GM23338 (cell line): ENCODE data around the gene EDARADD. TPM values are rescaled to one million over a fixed set of nuclear protein-coding genes. Genes with fewer than 3 reads are reported as not detected.

Source experiments
- ATAC-seq: fragments of 200-7000 bp; cut with Tn5 transposase; 3 replicates; pipeline ENCODE4 v1.9.1; 2020
- DNase-seq: peaks from one replicate; pipeline ENCODE4 v3.0.0-alpha.2; 2015; ENCODE audit warnings: low spot score
- H2AFZ ChIP-seq: fragments of 200-600 bp; sonication (generic); 2 replicates; pipeline ENCODE4 v1.8.0; 2016; ENCODE audit warnings: antibody characterized with exemption, mild to moderate bottlenecking, moderate library complexity
- H3F3A ChIP-seq: fragments of 200-600 bp; sonication (generic); replicated peaks from 2 replicates; pipeline ENCODE4 v1.8.0; 2017; ENCODE audit warnings: antibody characterized with exemption, mixed run types, low read depth
- H3K27ac ChIP-seq: fragments of 200-600 bp; sonication (generic); 2 replicates; pipeline ENCODE4 v1.6.1; 2016; ENCODE audit warnings: low read depth
- H3K27me3 ChIP-seq: fragments of 200-600 bp; sonication (generic); 2 replicates; pipeline ENCODE4 v1.8.0; 2016; ENCODE audit warnings: mild to moderate bottlenecking, mixed run types, moderate library complexity; ENCODE audit not compliant: insufficient read depth
- H3K36me3 ChIP-seq: fragments of 200-600 bp; sonication (generic); 2 replicates; pipeline ENCODE4 v1.8.0; 2016; ENCODE audit warnings: mild to moderate bottlenecking; ENCODE audit not compliant: insufficient read depth
- H3K4me1 ChIP-seq: fragments of 200-600 bp; sonication (generic); 2 replicates; pipeline ENCODE4 v1.8.0; 2016; ENCODE audit warnings: mild to moderate bottlenecking, moderate library complexity; ENCODE audit not compliant: insufficient read depth
- H3K4me2 ChIP-seq: fragments of 200-600 bp; sonication (generic); 2 replicates; pipeline ENCODE4 v1.7.1; 2017; ENCODE audit warnings: mixed run types
- H3K4me3 ChIP-seq: fragments of 200-600 bp; sonication (generic); 2 replicates; pipeline ENCODE4 v1.6.1; 2016; ENCODE audit warnings: mixed run types
- H3K79me2 ChIP-seq: fragments of 200-600 bp; sonication (generic); replicated peaks from 2 replicates; pipeline ENCODE4 v1.8.0; 2017; ENCODE audit warnings: mild to moderate bottlenecking; ENCODE audit not compliant: insufficient read depth
- H3K9me2 ChIP-seq: fragments of 200-600 bp; sonication (generic); 2 replicates; pipeline ENCODE4 v1.8.0; 2017; ENCODE audit not compliant: insufficient read depth
- H4K20me1 ChIP-seq: fragments of 200-600 bp; sonication (generic); replicated peaks from 2 replicates; pipeline ENCODE4 v1.8.0; 2017; ENCODE audit warnings: mild to moderate bottlenecking; ENCODE audit not compliant: insufficient read depth
- H3K27ac Mint-ChIP-seq: 2 replicates; pipeline ENCODE4 v1.8.0; 2020; ENCODE audit warnings: inconsistent platforms, mild to moderate bottlenecking, moderate library complexity, mixed read lengths
- H3K27me3 Mint-ChIP-seq: 3 replicates; pipeline ENCODE4 v1.8.0; 2022; ENCODE audit warnings: low read depth, mild to moderate bottlenecking, moderate library complexity, mixed read lengths, inconsistent platforms; ENCODE audit not compliant: insufficient read depth, poor library complexity
- H3K36me3 Mint-ChIP-seq: 3 replicates; pipeline ENCODE4 v1.8.0; 2021; ENCODE audit warnings: low read depth, mild to moderate bottlenecking, inconsistent platforms, moderate library complexity, mixed read lengths
- H3K4me1 Mint-ChIP-seq: 3 replicates; pipeline ENCODE4 v1.8.0; 2020; ENCODE audit warnings: mild to moderate bottlenecking, inconsistent platforms, mixed read lengths
- H3K4me3 Mint-ChIP-seq: 3 replicates; pipeline ENCODE4 v1.8.0; 2021; ENCODE audit warnings: moderate library complexity, mild to moderate bottlenecking, inconsistent platforms, mixed read lengths
- H3K9me3 Mint-ChIP-seq: 3 replicates; pipeline ENCODE4 v1.8.0; 2020; ENCODE audit warnings: moderate library complexity, mild to moderate bottlenecking, inconsistent platforms, mixed read lengths
- CREB1 ChIP-seq: fragments of 250-450 bp; sonication (Bioruptor Pico); IDR thresholded peaks from 2 replicates; pipeline ENCODE4 v1.5.0; 2020; ENCODE audit warnings: low read depth, mild to moderate bottlenecking, moderate library complexity
- EZH2 ChIP-seq: fragments of 200-600 bp; sonication (generic); IDR thresholded peaks from one replicate; pipeline ENCODE4 v1.8.0; 2017; ENCODE audit warnings: antibody characterized with exemption, mild to moderate bottlenecking, low read depth; ENCODE audit not compliant: unreplicated experiment
- EZH2phosphoT487 ChIP-seq: fragments of 200-600 bp; sonication (generic); IDR thresholded peaks from one replicate; pipeline ENCODE4 v1.8.1; 2018; ENCODE audit warnings: antibody characterized with exemption; ENCODE audit not compliant: unreplicated experiment
- JUNB ChIP-seq: IDR thresholded peaks from one replicate; pipeline ENCODE4 v1.6.1; 2016; ENCODE audit warnings: antibody characterized with exemption; ENCODE audit not compliant: unreplicated experiment
- NANOG ChIP-seq: IDR thresholded peaks from 2 replicates; pipeline ENCODE4 v1.6.1; 2016; ENCODE audit warnings: antibody characterized with exemption, borderline replicate concordance
- STAT1 ChIP-seq: IDR thresholded peaks from one replicate; pipeline ENCODE4 v1.6.1; 2016; ENCODE audit warnings: antibody characterized with exemption; ENCODE audit not compliant: unreplicated experiment
- ZNF114 ChIP-seq: fragments of 250-450 bp; sonication (Bioruptor Pico); IDR thresholded peaks from 2 replicates; pipeline ENCODE4 v1.5.0; 2020; ENCODE audit warnings: mild to moderate bottlenecking, moderate library complexity
- long read RNA-seq: library from polyadenylated mRNA; unstranded; transcript quantifications from one replicate; pipeline ENCODE4 v2.0.0, GENCODE V29; 2020; ENCODE audit not compliant: unreplicated experiment
- polyA plus RNA-seq: library from polyadenylated mRNA; unstranded; fragments of >200 nt; fragmentation: Nextera tagmentation; extraction: Ambion mirVana; gene quantifications from 2 replicates; pipeline ENCODE4 v1.2.1, GENCODE V29; 2016
- total RNA-seq: library from RNA; depleted of rRNA; stranded (reverse); fragments of >200 nt; shearing (Covaris generic); gene quantifications from 2 replicates; pipeline ENCODE4 v1.2.3, GENCODE V29; 2014; rRNA removed
- TF ChIP-seq, protein P1 (sequence below), 2 experiments: fragments of 200-600 bp in 1 of 2; sonication (generic) in 1 of 2; conservative IDR thresholded peaks; 2 replicates each; pipeline versions ENCODE4 v1.5.1 to v1.6.1; 2016 to 2017; ENCODE audit warnings: antibody characterized with exemption in 2 of 2, low read depth in 2 of 2, mild to moderate bottlenecking in 2 of 2, moderate library complexity in 1 of 2
- TF ChIP-seq, protein P2 (sequence below): IDR thresholded peaks from one replicate; pipeline ENCODE4 v1.6.1; 2018; ENCODE audit warnings: antibody characterized with exemption; ENCODE audit not compliant: unreplicated experiment

EDARADD gene
- total RNA-seq (3.1 and 4.4 TPM in 2 replicates), polyA plus RNA-seq (3.2 and 3.7 TPM in 2 replicates)
- long read RNA-seq, partial matches to known transcripts, result 0 of 1 reads
- long read RNA-seq, other reads (novel, unspliced or antisense), result 0 of 1 reads

DNA sequence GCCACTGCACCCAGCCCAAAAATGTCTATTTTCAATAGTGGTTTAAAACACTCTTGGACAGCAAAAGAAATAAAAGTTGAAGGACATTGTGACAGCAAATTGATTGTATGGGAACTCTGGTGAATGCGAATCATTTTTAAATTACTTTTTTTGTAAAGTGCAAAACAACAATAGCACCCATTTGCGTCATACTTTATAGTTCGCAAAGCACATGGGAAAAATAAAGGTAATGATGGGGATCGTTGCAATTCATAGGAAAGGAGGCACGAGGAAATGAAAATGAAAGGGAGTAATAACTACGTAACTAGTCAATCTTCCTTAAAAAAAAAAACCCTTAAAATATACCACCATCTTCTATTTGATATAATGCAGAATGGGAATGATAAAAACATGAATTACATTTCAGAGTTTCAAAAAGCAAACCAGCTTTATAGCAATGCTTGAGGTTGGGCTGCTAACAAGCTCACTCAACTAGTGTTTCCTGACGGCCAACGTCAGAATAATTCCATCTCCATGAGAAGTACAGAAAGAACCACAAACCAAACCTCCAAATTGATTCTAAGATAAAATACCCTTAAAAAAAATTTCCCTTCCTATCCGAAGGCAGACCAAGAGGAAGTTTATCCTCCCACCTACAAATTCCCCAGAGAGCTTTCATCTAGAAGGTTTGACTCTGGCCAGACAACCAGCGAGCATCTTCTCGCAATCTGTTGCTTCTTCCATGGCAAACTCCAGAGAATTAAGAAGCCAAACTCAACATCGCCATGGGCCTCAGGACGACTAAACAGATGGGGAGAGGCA, at the start of gene EDARADD:
EDARADD (plus strand) TSS at position 606 of the 801 bp plus-strand sequence; CDS start at position 765, 159 bp downstream.
- Histone ChIP-seq H3K36me3 (no peaks in the 10 kb centered on the region), H2AFZ (peak within 1 kb of the TSS; percentile 99), H3K4me3 (peak within 1 kb of the TSS; percentile 93), H3K27me3 (peaks cover 32% of the 10 kb centered on the region), H3F3A (peaks cover 5% of the 10 kb centered on the region; the same call in 1 of the 2 replicates), H3K4me2 (peak within 1 kb of the TSS; percentile 92), H3K4me1 (peaks cover 6% of the 10 kb centered on the region), H4K20me1 (no peaks in the 10 kb centered on the region), H3K27ac (no peak within 1 kb of the TSS), H3K79me2 (no peaks in the 10 kb centered on the region; the same call in 1 of the 2 replicates), H3K9me2 (no peaks in the 10 kb centered on the region)
- peak within 1 kb of the TSS; percentile 81 for H3K4me3 Mint-ChIP-seq
- H3K9me3 Mint-ChIP-seq, result no peaks in the 10 kb centered on the region; the same call in 2 of the 3 replicates
- peaks cover 25% of the 10 kb centered on the region for H3K4me1 Mint-ChIP-seq
- ATAC-seq (no peak), DNase-seq (no peak)
- H3K27me3 Mint-ChIP-seq, result peaks cover 26% of the 10 kb centered on the region
- no peak within 1 kb of the TSS for H3K27ac Mint-ChIP-seq
- TF ChIP-seq EZH2phosphoT487, result no peak
- H3K36me3 Mint-ChIP-seq, result no peaks in the 10 kb centered on the region

DNA sequence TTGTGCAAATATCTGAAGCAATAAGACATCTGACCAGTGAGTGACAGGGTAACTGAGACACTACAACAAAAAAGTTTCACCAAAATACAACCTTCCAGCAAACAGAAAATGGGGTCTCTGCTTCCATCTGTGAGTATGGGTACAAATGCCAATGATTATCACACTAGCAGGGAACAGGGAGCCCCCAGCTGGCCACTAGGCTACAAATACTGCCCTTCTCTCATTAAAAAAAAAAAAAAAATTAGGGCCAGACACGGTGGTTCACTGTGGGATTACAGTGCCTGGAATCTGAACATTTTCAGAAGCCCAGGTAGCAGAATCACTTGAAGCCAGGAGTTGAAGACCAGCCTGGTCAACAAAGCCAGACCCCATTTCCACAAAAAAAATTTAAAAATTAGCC, 48.4 kb upstream of the EDARADD start:
- H3K4me3 ChIP-seq, result no peak overlapping the region
- H3K79me2 ChIP-seq, result no peaks in the 10 kb centered on the region
- Mint-ChIP-seq H3K4me1 (peaks cover 12% of the 10 kb centered on the region), H3K27me3 (peaks cover 3% of the 10 kb centered on the region), H3K36me3 (no peaks in the 10 kb centered on the region), H3K4me3 (no peak overlapping the region), H3K27ac (no peak overlapping the region), H3K9me3 (no peaks in the 10 kb centered on the region)
- H3K9me2 ChIP-seq, result no peaks in the 10 kb centered on the region
- peak; percentile 63 for DNase-seq
- H3K4me2 ChIP-seq, result no peak overlapping the region
- H3F3A ChIP-seq, result no peaks in the 10 kb centered on the region
- H3K36me3 ChIP-seq, result no peaks in the 10 kb centered on the region
- peak; percentile 79 for ATAC-seq
- H3K27ac ChIP-seq, result no peak overlapping the region
- peak overlapping the region; percentile 83 for H2AFZ ChIP-seq
- no peaks in the 10 kb centered on the region for H4K20me1 ChIP-seq
- H3K4me1 ChIP-seq, result peaks cover 9% of the 10 kb centered on the region
- TF ChIP-seq, protein P1, sequence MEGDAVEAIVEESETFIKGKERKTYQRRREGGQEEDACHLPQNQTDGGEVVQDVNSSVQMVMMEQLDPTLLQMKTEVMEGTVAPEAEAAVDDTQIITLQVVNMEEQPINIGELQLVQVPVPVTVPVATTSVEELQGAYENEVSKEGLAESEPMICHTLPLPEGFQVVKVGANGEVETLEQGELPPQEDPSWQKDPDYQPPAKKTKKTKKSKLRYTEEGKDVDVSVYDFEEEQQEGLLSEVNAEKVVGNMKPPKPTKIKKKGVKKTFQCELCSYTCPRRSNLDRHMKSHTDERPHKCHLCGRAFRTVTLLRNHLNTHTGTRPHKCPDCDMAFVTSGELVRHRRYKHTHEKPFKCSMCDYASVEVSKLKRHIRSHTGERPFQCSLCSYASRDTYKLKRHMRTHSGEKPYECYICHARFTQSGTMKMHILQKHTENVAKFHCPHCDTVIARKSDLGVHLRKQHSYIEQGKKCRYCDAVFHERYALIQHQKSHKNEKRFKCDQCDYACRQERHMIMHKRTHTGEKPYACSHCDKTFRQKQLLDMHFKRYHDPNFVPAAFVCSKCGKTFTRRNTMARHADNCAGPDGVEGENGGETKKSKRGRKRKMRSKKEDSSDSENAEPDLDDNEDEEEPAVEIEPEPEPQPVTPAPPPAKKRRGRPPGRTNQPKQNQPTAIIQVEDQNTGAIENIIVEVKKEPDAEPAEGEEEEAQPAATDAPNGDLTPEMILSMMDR (conservative IDR thresholded peaks at IDR 0.05; ENCODE audit: low read depth in 2 of 2), result peak; percentile 48 to 66
- no peak for TF ChIP-seq STAT1
- no peaks in the 10 kb centered on the region for H3K27me3 ChIP-seq

DNA sequence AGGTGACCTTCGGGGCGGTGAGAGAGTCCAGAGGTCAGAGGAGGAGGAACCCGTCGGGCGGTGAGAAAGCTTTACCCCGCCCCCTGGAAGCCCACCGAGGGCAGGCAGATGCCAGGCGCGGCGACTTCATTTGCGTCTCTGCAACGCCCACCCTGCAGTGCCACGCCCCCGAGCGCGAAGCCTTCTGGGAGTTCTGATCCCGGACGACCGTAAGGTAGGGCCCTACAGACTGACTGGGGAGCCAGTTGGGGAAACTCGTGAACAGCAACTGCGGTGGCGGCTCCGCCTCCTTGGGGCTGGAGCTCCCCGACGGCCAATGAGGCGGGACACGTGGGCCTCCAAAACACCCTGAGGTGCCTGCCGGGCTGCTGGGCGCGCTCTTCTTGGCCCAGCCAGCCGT, 46.0 kb upstream of the EDARADD start:
- Mint-ChIP-seq H3K4me1 (peaks cover 5% of the 10 kb centered on the region), H3K9me3 (no peaks in the 10 kb centered on the region), H3K4me3 (no peak overlapping the region), H3K27me3 (peaks cover 2% of the 10 kb centered on the region), H3K27ac (no peak overlapping the region), H3K36me3 (no peaks in the 10 kb centered on the region)
- Histone ChIP-seq H3K79me2 (no peaks in the 10 kb centered on the region), H3K27ac (no peak overlapping the region), H2AFZ (peak overlapping the region; percentile 95), H4K20me1 (no peaks in the 10 kb centered on the region), H3F3A (no peaks in the 10 kb centered on the region), H3K36me3 (no peaks in the 10 kb centered on the region), H3K27me3 (no peaks in the 10 kb centered on the region), H3K9me2 (no peaks in the 10 kb centered on the region), H3K4me2 (no peak overlapping the region), H3K4me3 (no peak overlapping the region), H3K4me1 (peaks cover 5% of the 10 kb centered on the region)
- peak; percentile 83 for ATAC-seq
- peak; percentile 60 for DNase-seq
- TF ChIP-seq, protein P1 (conservative IDR thresholded peaks at IDR 0.05; ENCODE audit: low read depth in 2 of 2), result no peak
- TF ChIP-seq EZH2 (no peak), STAT1 (no peak), NANOG (no peak), JUNB (no peak), ZNF114 (CRISPR knock-in tag) (no peak), EZH2phosphoT487 (no peak), CREB1 (CRISPR knock-in tag) (no peak)
- TF ChIP-seq, protein P2, sequence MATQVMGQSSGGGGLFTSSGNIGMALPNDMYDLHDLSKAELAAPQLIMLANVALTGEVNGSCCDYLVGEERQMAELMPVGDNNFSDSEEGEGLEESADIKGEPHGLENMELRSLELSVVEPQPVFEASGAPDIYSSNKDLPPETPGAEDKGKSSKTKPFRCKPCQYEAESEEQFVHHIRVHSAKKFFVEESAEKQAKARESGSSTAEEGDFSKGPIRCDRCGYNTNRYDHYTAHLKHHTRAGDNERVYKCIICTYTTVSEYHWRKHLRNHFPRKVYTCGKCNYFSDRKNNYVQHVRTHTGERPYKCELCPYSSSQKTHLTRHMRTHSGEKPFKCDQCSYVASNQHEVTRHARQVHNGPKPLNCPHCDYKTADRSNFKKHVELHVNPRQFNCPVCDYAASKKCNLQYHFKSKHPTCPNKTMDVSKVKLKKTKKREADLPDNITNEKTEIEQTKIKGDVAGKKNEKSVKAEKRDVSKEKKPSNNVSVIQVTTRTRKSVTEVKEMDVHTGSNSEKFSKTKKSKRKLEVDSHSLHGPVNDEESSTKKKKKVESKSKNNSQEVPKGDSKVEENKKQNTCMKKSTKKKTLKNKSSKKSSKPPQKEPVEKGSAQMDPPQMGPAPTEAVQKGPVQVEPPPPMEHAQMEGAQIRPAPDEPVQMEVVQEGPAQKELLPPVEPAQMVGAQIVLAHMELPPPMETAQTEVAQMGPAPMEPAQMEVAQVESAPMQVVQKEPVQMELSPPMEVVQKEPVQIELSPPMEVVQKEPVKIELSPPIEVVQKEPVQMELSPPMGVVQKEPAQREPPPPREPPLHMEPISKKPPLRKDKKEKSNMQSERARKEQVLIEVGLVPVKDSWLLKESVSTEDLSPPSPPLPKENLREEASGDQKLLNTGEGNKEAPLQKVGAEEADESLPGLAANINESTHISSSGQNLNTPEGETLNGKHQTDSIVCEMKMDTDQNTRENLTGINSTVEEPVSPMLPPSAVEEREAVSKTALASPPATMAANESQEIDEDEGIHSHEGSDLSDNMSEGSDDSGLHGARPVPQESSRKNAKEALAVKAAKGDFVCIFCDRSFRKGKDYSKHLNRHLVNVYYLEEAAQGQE, result no peak
